SK-MEL-5 (cell line): ENCODE data around the gene RNF126. TPM values are rescaled to one million over a fixed set of nuclear protein-coding genes. Genes with fewer than 3 reads are reported as not detected.

Experiments used
- total RNA-seq: library from RNA; depleted of rRNA; stranded (reverse); fragments of >200 nt; shearing (Covaris generic); gene quantifications from 2 replicates; pipeline ENCODE4 v1.2.3, GENCODE V29; 2014; rRNA removed

The RNF126 gene
- total RNA-seq, 1 experiment from 2014 or later, result 29.6 TPM

Other genes with a start within 250 kb of the RNF126 start
- gene SHC2, start 202.2 kb downstream of the RNF126 start, total RNA-seq, result 6.7 and 7.0 TPM in 2 replicates
- gene MADCAM1, start 166.7 kb downstream of the RNF126 start, total RNA-seq, result not detected in 2 replicates
- gene TPGS1, start 155.7 kb downstream of the RNF126 start, total RNA-seq, result 19.5 and 26.4 TPM in 2 replicates
- gene CDC34, start 131.5 kb downstream of the RNF126 start, total RNA-seq, result 51.0 and 52.7 TPM in 2 replicates
- 0.21 and 1.1 TPM in 2 replicates for gene GZMM, start 119.2 kb downstream of the RNF126 start, total RNA-seq
- 399 and 435 TPM in 2 replicates for gene BSG, start 90.6 kb downstream of the RNF126 start, total RNA-seq
- 1.1 and 1.2 TPM in 2 replicates for gene HCN2, start 73.3 kb downstream of the RNF126 start, total RNA-seq
- 29.0 and 37.3 TPM in 2 replicates for gene POLRMT, start 29.7 kb downstream of the RNF126 start, total RNA-seq
- gene FGF22, start 23.3 kb downstream of the RNF126 start, total RNA-seq, result 0.24 TPM in 1 of 2 replicates, not detected in the other
- 6.4 and 7.8 TPM in 2 replicates for gene FSTL3, start 13.2 kb upstream of the RNF126 start, total RNA-seq
- gene PRSS57, start 32.2 kb upstream of the RNF126 start, total RNA-seq, result not detected in 2 replicates
- gene PALM, start 45.7 kb upstream of the RNF126 start, total RNA-seq, result 4.0 and 4.3 TPM in 2 replicates
- not detected in 2 replicates for gene MISP, start 87.9 kb upstream of the RNF126 start, total RNA-seq
- gene PTBP1, start 134.2 kb upstream of the RNF126 start, total RNA-seq, result 124 and 140 TPM in 2 replicates
- 1.4 and 1.8 TPM in 2 replicates for gene PLPPR3, start 158.7 kb upstream of the RNF126 start, total RNA-seq
- not detected in 2 replicates for gene AZU1, start 164.6 kb upstream of the RNF126 start, total RNA-seq
- not detected in 2 replicates for gene PRTN3, start 177.8 kb upstream of the RNF126 start, total RNA-seq
- gene ELANE, start 189.1 kb upstream of the RNF126 start, total RNA-seq, result not detected in 2 replicates
- gene CFD, start 196.4 kb upstream of the RNF126 start, total RNA-seq, result 1.4 and 4.3 TPM in 2 replicates
- 3.2 and 3.9 TPM in 2 replicates for gene MED16, start 230.0 kb upstream of the RNF126 start, total RNA-seq
- not detected in 2 replicates for gene RNU6-9, start 230.3 kb upstream of the RNF126 start, total RNA-seq